ENCODE data around the gene KAT6B. TPM values are rescaled to one million over a fixed set of nuclear protein-coding genes. Genes with fewer than 3 reads are reported as not detected.

KAT6B gene
- total RNA-seq, 1 donor from 2014 or later = 57.3 TPM

GRCh38 chr10:75016325-75016724 lies 189.9 kb downstream of the KAT6B start:
- DNase-seq (ENCODE audit: low spot score) (no peak), ATAC-seq (no peak)
- intact Hi-C loops (cut with DNase I) = loop anchor here (5.0 to 10.0 kb wide), 2 partner anchors 752 to 1874 kb away; no protein-coding TSS in a partner anchor

DNA sequence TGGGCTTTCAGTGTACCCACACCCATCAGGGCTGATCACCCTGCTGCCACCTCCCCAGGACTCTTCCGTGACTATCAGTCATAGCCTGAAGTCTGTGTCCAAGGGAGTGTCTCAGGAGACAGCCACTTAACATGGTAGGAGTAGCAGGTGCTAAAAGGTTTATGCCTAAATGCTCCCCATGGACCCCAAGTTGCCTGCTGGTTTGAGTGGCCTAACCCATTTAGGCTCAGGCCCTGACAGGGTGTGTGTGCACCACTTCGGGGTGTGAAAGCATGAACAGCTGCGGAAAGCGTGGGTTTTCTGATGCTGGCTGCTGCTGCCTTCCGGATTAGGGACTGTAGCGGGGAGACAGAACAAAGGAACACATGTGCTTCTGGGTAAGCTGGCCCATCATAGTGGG lies 191.9 kb downstream of the KAT6B start:
- ATAC-seq (no peak), DNase-seq (ENCODE audit: low spot score) (no peak)
- intact Hi-C loops (cut with DNase I) = loop anchor here (5.0 to 10.0 kb wide), 2 partner anchors 753 to 1876 kb away; no protein-coding TSS in a partner anchor

DNA sequence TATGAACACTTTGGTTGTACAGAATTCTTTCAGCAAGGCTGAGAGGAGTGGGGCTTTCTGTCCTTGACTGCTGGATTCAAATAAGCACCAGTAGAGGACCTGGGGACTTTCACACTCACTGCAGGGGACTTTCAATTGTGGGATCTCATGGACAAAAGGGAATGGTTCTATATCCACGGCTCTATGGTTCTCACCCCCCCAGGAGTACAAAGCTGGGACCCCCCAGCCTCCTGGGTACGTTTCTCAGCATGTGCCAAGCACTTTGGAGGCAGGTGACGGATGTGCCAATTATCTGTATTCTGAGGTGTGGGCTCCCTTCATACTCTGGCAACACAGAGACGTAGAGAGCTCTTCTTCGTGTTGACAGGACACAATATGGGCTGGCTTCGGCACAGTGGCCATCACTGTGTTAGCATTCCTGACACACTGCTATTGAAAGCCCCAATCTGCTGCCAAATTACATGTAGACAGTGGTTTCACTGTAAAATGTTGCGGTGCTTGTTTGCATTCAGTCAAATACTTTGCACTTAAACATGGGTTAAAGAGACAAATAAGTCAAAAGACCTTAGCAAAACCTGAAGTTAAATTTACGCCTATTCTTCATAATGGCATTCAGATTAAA lies 192.4 kb downstream of the KAT6B start:
- no peak for DNase-seq (ENCODE audit: low spot score)
- intact Hi-C loops (cut with DNase I) = loop anchor here (5.0 to 10.0 kb wide), 2 partner anchors 754 to 1876 kb away; no protein-coding TSS in a partner anchor
- ATAC-seq = no peak

GRCh38 chr10:75019370-75019769 lies 193.0 kb downstream of the KAT6B start:
- intact Hi-C loops (cut with DNase I) = loop anchor here (5.0 to 10.0 kb wide), 2 partner anchors 755 to 1877 kb away; no protein-coding TSS in a partner anchor
- ATAC-seq = peak; percentile 51
- no peak for DNase-seq (ENCODE audit: low spot score)

GRCh38 chr10:75020168-75020567 lies 193.8 kb downstream of the KAT6B start:
- intact Hi-C loops (cut with DNase I) = no loop called here
- no peak for ATAC-seq
- DNase-seq (ENCODE audit: low spot score) = no peak

- DNase-seq (ENCODE audit: low spot score) = no peak
- no peak for ATAC-seq
- intact Hi-C loops (cut with DNase I) = no loop called here
Measured at GRCh38 chr10:75021379-75022249, 195.2 kb downstream of the KAT6B start.

DNA sequence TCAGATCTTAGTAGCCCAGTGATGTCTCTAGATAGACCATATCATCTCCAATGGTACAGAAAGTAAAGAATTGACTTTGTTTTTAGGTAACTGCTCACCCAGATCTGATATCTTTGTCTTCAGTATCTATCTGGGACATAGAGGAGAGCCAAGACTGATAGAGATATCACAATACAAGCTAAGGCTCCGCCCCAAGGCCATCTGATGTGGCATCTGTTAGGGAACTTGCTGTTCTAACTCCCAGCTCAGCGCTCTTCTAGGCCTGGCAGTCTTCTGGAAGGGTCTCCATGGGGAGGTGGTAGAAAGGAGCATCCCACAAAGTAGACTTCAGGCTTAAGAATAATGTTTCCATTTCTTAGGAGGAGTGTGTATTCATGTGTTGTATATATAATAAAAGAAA lies 196.7 kb downstream of the KAT6B start:
- no peak for DNase-seq (ENCODE audit: low spot score)
- intact Hi-C loops (cut with DNase I) = no loop called here
- ATAC-seq = no peak

- ATAC-seq (no peak), DNase-seq (ENCODE audit: low spot score) (no peak)
- intact Hi-C loops (cut with DNase I) = no loop called here
Measured at GRCh38 chr10:75024971-75025523, 198.6 kb downstream of the KAT6B start.

DNA sequence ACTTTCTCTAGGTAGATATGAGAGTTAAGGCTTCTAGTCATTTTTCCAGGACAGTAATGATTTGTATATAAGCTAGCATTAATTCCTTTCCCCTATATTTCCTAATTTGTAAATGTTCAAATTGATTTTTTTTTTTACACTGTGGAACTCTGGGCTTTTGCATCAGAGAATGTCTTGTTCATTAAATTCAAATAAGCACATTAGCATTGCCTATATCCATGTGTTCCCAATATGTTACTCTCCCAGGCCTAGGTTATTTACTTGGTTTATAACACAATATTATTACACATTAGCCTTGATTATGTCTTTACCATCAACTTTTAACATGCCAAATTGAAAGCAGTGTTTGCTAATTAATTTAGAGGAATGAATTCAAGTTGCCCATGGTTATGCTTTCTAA lies 201.6 kb downstream of the KAT6B start:
- no peak for DNase-seq (ENCODE audit: low spot score)
- intact Hi-C loops (cut with DNase I) = no loop called here
- no peak for ATAC-seq

GRCh38 chr10:75028748-75029147 lies 202.3 kb downstream of the KAT6B start:
- intact Hi-C loops (cut with DNase I) = no loop called here
- ATAC-seq (no peak), DNase-seq (ENCODE audit: low spot score) (no peak)

DNA sequence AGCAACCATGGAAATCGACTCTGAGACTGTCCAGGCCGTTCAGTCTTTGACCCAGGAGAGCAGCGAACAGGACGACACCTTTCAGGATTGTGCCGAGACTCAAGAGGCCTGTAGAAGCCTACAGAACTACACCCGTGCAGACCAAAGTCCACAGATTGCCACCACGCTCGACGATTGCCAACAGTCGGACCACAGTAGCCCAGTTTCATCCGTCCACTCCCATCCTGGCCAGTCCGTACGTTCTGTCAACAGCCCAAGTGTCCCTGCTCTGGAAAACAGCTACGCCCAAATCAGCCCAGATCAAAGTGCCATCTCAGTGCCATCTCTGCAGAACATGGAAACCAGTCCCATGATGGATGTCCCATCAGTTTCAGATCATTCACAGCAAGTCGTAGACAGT lies 203.0 kb downstream of the KAT6B start:
- ATAC-seq (no peak), DNase-seq (ENCODE audit: low spot score) (no peak)
- intact Hi-C loops (cut with DNase I) = no loop called here

DNA sequence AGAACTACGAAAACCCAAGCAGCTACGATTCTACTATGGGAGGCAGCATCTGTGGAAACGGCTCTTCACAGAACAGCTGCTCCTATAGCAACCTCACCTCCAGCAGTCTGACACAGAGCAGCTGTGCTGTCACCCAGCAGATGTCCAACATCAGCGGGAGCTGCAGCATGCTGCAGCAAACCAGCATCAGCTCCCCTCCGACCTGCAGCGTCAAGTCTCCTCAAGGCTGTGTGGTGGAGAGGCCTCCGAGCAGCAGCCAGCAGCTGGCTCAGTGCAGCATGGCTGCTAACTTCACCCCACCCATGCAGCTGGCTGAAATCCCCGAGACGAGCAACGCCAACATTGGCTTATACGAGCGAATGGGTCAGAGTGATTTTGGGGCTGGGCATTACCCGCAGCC lies 203.5 kb downstream of the KAT6B start:
- ATAC-seq = peak; percentile 48
- intact Hi-C loops (cut with DNase I) = no loop called here
- DNase-seq (ENCODE audit: low spot score) = no peak

DNA sequence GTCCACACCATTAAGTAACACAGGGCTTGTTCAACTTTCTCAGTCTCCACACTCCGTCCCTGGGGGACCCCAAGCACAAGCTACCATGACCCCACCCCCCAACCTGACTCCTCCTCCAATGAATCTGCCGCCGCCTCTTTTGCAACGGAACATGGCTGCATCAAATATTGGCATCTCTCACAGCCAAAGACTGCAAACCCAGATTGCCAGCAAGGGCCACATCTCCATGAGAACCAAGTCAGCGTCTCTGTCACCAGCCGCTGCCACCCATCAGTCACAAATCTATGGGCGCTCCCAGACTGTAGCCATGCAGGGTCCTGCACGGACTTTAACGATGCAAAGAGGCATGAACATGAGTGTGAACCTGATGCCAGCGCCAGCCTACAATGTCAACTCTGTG lies 204.0 kb downstream of the KAT6B start:
- ATAC-seq (no peak), DNase-seq (ENCODE audit: low spot score) (no peak)

DNA sequence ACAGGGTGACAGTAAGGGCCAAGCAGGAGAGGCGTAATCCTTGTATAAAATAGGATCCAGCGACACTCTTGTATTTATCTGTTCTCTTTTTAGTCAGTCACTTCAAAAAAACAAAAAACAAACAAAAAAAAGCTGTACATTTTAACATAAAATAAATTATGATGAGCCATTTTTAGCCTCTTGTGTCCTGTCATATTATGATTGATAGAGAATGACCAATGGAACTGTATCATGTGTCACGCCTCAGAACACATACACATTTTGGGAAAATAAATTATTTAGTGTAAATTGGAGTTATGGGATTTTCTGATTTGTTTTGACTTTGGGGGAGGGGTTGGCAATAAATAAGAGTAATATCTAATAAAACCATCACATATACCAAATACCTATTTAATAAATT lies 205.7 kb downstream of the KAT6B start:
- ATAC-seq (no peak), DNase-seq (ENCODE audit: low spot score) (no peak)
- intact Hi-C loops (cut with DNase I) = no loop called here

More for the DNA sequence above, 204.0 kb downstream of the KAT6B start:
- intact Hi-C loops (cut with DNase I) = no loop called here

GRCh38 chr10:75032813-75033212 lies 206.4 kb downstream of the KAT6B start:
- intact Hi-C loops (cut with DNase I) = no loop called here
- ATAC-seq (no peak), DNase-seq (ENCODE audit: low spot score) (no peak)

GRCh38 chr10:75033399-75034130 lies 207.2 kb downstream of the KAT6B start:
- no peak for ATAC-seq
- no peak for DNase-seq (ENCODE audit: low spot score)
- intact Hi-C loops (cut with DNase I) = no loop called here

DNA sequence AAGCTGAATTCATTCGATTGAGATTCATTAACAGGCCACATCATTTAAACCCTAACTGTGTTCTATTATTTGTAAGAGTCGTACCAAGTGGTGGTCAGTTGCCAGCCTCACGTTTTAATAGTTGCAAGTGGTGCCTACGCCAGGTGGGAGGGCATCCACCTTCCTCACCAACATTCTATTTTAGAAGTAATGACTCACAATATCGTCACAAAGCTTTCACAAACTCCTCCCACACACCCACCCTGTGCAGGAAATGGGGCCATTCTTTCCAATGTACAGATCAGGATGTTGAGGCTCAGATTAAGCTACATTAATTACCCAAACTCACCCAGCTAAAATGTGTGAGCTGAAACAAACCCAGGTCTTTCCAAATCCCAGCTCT lies 207.7 kb downstream of the KAT6B start:
- intact Hi-C loops (cut with DNase I) = no loop called here
- DNase-seq (ENCODE audit: low spot score) = no peak
- ATAC-seq = no peak

DNA sequence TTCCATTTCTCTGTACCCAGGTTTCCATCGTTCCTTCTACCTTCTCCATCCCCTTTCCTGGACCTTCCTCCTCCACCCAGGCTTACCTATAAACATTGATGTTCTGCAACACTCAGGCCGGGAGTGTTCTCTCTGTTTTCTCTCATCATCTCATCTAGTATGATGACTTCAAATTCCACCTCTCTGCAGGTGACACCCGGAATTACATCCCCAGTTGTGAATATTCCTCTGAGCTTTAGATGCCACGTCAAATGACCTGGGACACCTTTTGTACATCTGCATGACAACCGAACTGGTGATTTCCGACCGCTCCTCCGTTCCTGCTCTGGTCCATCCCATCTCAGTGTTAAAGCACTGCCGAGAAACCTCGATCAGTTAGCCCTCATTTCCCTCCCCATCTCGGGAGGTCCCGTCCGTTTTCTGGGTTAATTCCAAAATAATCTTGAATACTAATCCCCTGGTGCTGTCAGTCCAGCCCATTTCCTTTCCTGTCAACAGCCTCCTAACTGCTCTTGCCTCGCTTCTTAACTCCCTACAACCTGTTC lies 208.4 kb downstream of the KAT6B start:
- DNase-seq (ENCODE audit: low spot score) (no peak), ATAC-seq (no peak)
- intact Hi-C loops (cut with DNase I) = no loop called here

Measured in sciatic nerve (tissue), 2 donors.